ENCODE results near the gene C10orf67.

GRCh38 chr10:23186697-23187096, 157.9 kb downstream of the C10orf67 start:
- TF ChIP-seq CTCF (IDR thresholded peaks at IDR 0.05) = no peak
- TF ChIP-seq POLR2AphosphoS5 (IDR thresholded peaks at IDR 0.05) = no peak
- TF ChIP-seq POLR2A (IDR thresholded peaks at IDR 0.05) = no peak
- no peak for TF ChIP-seq EP300 (IDR thresholded peaks at IDR 0.05)

Data from gastroesophageal sphincter (tissue), 3 donors.